ENCODE measurements around the gene NMT1. TPM values are rescaled to one million over a fixed set of nuclear protein-coding genes. Genes with fewer than 3 reads are reported as not detected.
A peak's percentile ranks its signal among the peaks of the same experiment; 100 is the strongest.

NMT1 gene
- total and polyA plus RNA-seq, 2 of the 13 experiments (the other 11 are each of a cell fraction or from before 2014, with no cell fraction given): 75.7 to 142 TPM

DNA sequence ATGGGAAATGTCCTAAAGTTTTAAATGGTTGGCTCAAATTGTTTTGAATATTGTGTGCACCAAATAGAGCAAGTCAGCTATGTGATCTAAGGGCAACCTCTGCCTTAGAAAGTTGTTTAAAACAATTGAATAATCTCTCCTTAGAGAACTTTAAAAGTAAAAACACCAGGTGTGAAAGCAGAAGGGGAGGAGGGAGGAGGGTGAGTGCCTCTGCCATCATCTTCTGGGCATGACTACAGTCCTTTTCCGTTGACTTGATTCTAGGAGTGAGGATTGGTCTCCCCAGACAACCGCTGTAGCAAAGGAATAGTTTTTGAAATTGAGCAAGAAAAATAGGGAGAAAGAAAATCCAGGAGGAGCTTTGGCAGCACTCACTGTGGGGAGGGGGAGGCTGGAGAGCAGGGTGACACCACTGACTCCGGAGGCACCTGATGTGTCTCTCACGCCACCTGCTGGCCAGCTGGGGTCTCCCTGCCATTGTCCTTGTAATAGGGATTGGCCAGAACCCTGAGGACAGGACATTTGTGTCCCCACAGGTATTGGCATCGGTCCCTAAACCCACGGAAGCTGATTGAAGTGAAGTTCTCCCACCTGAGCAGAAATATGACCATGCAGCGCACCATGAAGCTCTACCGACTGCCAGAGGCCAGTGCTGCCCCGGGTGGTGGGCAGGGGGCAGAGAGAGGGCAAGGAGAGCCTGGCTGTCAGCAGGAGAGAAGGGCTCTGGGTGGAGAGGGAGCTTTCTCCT, 37.9 kb downstream of the NMT1 start (continued):
- TF ChIP-seq ZBED4 (CRISPR knock-in tag; IDR thresholded peaks at IDR 0.05; ENCODE audit: borderline replicate concordance): no peak
- TF ChIP-seq, protein P1, sequence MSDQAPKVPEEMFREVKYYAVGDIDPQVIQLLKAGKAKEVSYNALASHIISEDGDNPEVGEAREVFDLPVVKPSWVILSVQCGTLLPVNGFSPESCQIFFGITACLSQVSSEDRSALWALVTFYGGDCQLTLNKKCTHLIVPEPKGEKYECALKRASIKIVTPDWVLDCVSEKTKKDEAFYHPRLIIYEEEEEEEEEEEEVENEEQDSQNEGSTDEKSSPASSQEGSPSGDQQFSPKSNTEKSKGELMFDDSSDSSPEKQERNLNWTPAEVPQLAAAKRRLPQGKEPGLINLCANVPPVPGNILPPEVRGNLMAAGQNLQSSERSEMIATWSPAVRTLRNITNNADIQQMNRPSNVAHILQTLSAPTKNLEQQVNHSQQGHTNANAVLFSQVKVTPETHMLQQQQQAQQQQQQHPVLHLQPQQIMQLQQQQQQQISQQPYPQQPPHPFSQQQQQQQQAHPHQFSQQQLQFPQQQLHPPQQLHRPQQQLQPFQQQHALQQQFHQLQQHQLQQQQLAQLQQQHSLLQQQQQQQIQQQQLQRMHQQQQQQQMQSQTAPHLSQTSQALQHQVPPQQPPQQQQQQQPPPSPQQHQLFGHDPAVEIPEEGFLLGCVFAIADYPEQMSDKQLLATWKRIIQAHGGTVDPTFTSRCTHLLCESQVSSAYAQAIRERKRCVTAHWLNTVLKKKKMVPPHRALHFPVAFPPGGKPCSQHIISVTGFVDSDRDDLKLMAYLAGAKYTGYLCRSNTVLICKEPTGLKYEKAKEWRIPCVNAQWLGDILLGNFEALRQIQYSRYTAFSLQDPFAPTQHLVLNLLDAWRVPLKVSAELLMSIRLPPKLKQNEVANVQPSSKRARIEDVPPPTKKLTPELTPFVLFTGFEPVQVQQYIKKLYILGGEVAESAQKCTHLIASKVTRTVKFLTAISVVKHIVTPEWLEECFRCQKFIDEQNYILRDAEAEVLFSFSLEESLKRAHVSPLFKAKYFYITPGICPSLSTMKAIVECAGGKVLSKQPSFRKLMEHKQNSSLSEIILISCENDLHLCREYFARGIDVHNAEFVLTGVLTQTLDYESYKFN (CRISPR knock-in tag; conservative IDR thresholded peaks at IDR 0.05): no peak
- TF ChIP-seq MEIS2 (CRISPR knock-in tag; IDR thresholded peaks at IDR 0.05): 0 out of 2 replicates have a peak, but pooled peaks have one; percentile 42
- TF ChIP-seq, protein P2, sequence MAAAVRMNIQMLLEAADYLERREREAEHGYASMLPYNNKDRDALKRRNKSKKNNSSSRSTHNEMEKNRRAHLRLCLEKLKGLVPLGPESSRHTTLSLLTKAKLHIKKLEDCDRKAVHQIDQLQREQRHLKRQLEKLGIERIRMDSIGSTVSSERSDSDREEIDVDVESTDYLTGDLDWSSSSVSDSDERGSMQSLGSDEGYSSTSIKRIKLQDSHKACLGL (CRISPR knock-in tag; IDR thresholded peaks at IDR 0.05): no peak
- TF ChIP-seq ZNF674 (CRISPR knock-in tag; IDR thresholded peaks at IDR 0.05; ENCODE audit: low read depth): no peak
- TF ChIP-seq, protein P3, sequence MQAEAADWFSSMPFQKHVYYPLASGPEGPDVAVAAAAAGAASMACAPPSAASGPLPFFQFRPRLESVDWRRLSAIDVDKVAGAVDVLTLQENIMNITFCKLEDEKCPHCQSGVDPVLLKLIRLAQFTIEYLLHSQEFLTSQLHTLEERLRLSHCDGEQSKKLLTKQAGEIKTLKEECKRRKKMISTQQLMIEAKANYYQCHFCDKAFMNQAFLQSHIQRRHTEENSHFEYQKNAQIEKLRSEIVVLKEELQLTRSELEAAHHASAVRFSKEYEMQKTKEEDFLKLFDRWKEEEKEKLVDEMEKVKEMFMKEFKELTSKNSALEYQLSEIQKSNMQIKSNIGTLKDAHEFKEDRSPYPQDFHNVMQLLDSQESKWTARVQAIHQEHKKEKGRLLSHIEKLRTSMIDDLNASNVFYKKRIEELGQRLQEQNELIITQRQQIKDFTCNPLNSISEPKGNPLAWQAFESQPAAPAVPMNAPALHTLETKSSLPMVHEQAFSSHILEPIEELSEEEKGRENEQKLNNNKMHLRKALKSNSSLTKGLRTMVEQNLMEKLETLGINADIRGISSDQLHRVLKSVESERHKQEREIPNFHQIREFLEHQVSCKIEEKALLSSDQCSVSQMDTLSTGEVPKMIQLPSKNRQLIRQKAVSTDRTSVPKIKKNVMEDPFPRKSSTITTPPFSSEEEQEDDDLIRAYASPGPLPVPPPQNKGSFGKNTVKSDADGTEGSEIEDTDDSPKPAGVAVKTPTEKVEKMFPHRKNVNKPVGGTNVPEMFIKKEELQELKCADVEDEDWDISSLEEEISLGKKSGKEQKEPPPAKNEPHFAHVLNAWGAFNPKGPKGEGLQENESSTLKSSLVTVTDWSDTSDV (CRISPR knock-in tag; IDR thresholded peaks at IDR 0.05): no peak
- no peak for TF ChIP-seq ATF4 (CRISPR knock-in tag; IDR thresholded peaks at IDR 0.05)
- no peak for TF ChIP-seq NFE2L1 (CRISPR knock-in tag; IDR thresholded peaks at IDR 0.05; ENCODE audit: borderline replicate concordance)
- TF ChIP-seq KDM6A (CRISPR knock-in tag; IDR thresholded peaks at IDR 0.05; ENCODE audit: low read depth): no peak
- TF ChIP-seq, protein P4, sequence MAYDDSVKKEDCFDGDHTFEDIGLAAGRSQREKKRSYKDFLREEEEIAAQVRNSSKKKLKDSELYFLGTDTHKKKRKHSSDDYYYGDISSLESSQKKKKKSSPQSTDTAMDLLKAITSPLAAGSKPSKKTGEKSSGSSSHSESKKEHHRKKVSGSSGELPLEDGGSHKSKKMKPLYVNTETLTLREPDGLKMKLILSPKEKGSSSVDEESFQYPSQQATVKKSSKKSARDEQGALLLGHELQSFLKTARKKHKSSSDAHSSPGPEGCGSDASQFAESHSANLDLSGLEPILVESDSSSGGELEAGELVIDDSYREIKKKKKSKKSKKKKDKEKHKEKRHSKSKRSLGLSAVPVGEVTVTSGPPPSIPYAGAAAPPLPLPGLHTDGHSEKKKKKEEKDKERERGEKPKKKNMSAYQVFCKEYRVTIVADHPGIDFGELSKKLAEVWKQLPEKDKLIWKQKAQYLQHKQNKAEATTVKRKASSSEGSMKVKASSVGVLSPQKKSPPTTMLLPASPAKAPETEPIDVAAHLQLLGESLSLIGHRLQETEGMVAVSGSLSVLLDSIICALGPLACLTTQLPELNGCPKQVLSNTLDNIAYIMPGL (CRISPR knock-in tag; IDR thresholded peaks at IDR 0.05; ENCODE audit: borderline replicate concordance in 1 of 2, low read depth in 1 of 2): peak; percentile 67 to 72; a peak in 2 of 4 replicates
- TF ChIP-seq GPN1 (CRISPR knock-in tag; IDR thresholded peaks at IDR 0.05; ENCODE audit: borderline replicate concordance): no peak
- no peak for TF ChIP-seq ZBTB7A (CRISPR knock-in tag; IDR thresholded peaks at IDR 0.05)
- TF ChIP-seq NFRKB (IDR thresholded peaks at IDR 0.05): no peak
- TF ChIP-seq SSRP1 (CRISPR knock-in tag; IDR thresholded peaks at IDR 0.05): no peak

Measured in HepG2 (cell line).